ENCODE data around the gene WRAP73.

GRCh38 chr1:3688356-3689137, 38.6 kb upstream of the WRAP73 start:
- TF ChIP-seq EZH2phosphoT487 (IDR thresholded peaks at IDR 0.05; ENCODE audit: insufficient read depth, low read depth): no peak
- TF ChIP-seq EZH2 (IDR thresholded peaks at IDR 0.05; ENCODE audit: insufficient read depth, poor library complexity, severe bottlenecking): no peak

All from GM23248 (cell line).